GM21825 (cell line): ENCODE results near the gene CDKN2AIPNL.
"Not testable (repeated sequence)": the region's sequence is repeated elsewhere in the genome, so short reads cannot be mapped to it uniquely, and the experiment has no call there.

ENCODE experiments used
- ATAC-seq: cut with Tn5 transposase; IDR thresholded peaks from one replicate; pipeline ENCODE4 v1.9.1; 2021; ENCODE audit warnings: mild to moderate bottlenecking, moderate library complexity; ENCODE audit not compliant: unreplicated experiment

The CDKN2AIPNL gene

DNA sequence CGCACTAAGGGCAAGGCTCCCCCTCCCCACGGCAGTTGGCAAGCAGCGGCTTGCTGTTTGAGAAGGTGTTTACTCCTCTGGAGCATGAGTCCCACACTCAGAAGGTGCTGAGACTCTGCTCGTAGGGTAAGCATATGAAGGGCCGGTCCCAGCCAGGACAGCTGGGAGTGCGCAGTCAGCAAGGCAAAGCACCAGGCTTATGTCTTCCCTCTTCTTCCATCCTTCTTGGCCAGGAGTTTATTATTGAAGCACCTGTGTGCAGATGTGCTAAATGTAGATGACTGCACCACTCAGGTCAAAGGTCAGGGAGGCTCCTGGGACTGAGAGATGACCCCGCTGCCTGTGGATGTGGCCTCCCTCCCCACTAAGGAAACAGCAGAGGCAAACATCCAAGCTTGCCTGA, 27.0 kb upstream of the CDKN2AIPNL start:
- no peak for ATAC-seq

DNA sequence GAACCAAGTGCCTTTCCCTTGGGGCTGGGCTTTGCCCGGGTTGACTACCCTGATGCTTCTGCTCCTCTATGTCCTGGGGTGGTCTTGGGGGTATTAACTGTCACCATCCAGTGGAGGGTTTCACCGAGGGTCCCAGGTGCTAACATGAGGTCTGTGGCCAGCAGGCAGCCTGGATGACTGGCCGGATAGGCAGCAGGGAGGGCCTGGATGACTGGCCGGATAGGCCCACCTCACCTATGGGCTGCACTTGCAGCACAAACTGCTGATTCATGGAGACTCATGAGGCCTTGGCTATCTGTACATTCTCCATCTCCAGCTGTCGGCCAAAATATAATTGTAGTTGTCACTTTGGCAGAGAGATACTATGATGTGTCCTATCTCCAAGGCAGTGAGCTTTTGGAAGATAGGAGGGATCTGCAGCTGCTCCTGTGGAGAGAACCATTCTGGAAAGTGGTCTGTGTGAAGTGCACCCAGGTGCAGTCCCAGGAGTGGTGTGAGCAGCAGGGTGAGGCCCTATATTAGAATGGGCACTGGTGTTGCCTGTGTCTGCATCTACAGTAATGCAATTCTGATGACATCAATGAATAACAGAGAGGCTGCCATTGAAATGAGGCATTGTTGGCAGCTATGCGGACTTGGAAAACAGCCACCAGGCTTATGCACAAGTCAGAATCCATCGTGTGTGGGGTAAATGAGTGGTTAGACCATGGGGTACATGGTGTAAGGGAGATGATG, 26.3 kb upstream of the CDKN2AIPNL start:
- no peak for ATAC-seq

- no peak for ATAC-seq
Observed at GRCh38 chr5:134437340-134437846, 25.7 kb upstream of the CDKN2AIPNL start.

GRCh38 chr5:134436523-134437339, 25.1 kb upstream of the CDKN2AIPNL start:
- ATAC-seq: peak; percentile 89

DNA sequence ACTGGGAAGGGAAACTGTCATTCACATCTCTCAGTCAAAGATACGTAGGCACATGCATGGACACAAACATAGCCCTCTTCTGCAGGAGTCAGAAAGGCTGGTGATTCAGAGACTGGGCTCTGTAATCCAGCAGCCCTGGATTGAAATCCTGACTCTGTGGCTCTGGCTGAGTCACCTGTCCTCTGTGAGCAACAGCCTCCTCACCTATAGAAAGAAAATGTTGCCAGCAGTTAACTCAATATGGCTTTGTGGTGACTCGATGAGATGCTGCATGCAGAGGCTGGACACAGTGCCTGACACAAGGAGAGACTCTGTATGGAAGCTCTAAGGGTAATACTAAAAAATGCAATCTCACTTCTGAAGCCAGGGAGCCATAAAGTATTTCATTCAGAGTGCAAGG, 23.9 kb upstream of the CDKN2AIPNL start:
- no peak for ATAC-seq

DNA sequence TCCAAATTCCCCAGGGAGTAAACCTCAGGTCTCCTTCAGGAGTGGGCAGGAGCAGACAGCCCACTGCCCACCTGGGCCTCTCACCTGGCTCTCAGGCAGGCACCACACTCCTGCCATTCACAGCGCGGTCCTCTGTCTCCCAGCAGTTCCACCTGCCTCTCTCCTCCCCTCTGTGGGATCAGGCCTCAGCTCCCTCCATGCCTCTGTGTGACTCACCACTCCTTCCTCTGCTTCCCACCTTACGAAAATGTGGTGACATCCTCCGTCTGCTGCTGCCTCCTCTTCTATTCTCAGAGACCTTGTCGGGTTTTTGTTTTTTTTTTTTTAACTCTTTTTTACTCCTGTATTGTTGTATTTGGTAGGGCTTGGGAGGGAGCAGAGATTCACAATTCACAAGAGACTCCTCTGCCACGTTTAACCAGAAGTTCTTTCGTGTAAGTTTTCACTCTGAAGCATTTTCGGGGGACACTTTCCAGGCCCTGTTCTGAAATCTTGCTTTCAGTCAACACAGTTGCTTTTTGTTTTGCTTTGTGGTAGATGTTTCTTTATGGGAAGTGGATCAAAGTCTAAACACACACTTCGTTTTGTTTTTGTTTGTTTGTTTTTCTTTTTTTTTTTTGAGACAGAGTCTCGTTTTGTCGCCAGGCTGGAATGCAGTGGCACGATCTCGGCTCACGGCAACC, 21.1 kb upstream of the CDKN2AIPNL start:
- ATAC-seq: no peak

- no peak for ATAC-seq
Observed at GRCh38 chr5:134432174-134432573, 20.5 kb upstream of the CDKN2AIPNL start.

- no peak for ATAC-seq
Observed at GRCh38 chr5:134430001-134430569, 18.4 kb upstream of the CDKN2AIPNL start.

- ATAC-seq: no peak
Observed at GRCh38 chr5:134427540-134428041, 15.9 kb upstream of the CDKN2AIPNL start.

GRCh38 chr5:134426361-134426760, 14.7 kb upstream of the CDKN2AIPNL start:
- no peak for ATAC-seq

GRCh38 chr5:134423376-134423775, 11.7 kb upstream of the CDKN2AIPNL start:
- ATAC-seq: no peak

GRCh38 chr5:134422791-134423365, 11.2 kb upstream of the CDKN2AIPNL start:
- ATAC-seq: no peak

DNA sequence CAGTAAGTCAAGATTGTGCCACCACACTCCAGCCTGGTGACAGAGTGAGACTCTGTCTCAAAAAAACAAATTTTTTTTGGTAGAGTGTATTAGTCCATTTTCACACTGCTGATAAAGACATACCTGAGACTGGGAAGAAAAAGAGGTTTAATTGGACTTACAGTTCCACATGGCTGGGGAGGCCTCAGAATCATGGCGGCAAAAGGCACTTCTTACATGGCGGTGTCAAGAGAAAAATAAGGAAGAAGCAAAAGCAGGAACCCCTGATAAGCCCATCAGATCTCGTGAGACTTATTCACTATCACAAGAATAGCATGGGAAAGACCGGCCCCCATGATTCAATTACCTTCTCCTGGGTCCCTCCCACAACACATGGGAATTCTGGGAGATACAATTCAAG, 9.4 kb upstream of the CDKN2AIPNL start:
- ATAC-seq: not testable (repeated sequence)

DNA sequence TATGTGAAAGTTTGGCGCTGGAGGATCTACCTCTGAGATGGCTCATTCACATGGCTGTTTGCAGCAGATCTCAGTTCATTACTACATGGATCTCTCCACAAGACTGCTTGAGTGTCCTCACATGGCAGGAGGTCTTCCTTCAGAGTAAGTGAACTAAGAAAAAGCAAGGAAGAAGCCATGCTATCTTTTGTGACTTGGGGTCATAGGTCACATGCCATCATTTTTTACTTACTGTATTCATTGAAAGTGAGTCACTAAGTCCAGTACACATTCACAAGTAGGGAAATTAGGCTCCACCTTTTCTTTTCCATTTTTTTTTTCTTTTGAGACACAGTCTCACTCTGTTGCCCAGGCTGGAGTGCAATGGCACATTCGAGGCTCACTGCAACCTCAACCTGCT, 8.7 kb upstream of the CDKN2AIPNL start:
- ATAC-seq: no peak

- ATAC-seq: no peak
Observed at GRCh38 chr5:134418958-134419357, 7.3 kb upstream of the CDKN2AIPNL start.

DNA sequence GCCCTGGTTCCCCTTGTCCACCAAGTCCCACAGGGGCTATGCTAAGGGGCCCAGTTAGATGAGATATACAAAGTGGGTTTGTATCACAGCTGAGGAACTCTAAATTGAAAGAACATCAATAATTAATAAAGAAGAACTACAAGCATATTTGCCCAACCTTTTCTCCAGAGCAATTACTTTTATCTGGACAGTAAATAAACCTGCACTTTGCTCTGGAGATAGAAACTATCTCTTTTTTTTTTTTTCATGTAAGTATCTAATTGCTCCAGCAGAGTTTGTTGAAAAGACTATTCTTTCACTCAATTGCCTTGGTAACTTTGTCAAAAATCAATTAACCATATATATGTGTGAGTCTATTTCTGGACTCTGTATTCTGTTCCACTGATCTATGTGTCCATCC, 6.0 kb upstream of the CDKN2AIPNL start:
- ATAC-seq: no peak

DNA sequence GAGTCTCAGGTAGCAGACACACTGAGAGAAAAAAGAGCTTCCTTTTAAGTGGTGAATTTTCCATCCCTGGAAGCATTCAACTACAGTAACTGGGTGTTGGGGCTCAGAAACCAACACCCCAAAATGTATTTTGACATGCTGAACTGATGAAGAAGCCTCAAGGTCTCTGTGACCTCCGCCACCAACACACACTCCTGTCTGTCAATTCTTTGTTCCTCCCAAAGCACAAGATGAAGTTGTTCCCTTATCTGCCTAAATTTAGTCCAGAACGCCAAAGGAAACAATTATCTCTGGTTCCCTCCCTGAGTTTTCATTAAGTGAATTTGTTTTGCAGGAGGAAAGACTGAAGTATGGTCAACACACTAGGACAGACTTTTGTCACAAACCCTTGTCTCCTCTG, 1.4 kb upstream of the CDKN2AIPNL start:
- no peak for ATAC-seq

DNA sequence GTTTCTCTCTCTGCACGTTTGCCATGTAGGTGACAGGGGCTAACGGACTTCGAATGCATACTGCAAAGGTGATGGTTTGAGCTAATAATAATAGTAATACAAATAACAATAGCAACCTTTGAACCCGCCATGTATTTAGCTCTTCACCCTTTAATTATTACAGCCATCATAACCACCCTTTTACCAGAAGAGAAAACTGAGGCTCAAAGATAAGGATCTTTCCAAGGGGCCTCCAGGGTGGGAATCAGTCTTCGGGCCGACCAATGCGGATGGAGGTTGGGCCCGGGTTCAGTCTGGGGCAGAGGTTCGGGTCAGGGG, 494 bp downstream of the CDKN2AIPNL start:
- no peak for ATAC-seq

DNA sequence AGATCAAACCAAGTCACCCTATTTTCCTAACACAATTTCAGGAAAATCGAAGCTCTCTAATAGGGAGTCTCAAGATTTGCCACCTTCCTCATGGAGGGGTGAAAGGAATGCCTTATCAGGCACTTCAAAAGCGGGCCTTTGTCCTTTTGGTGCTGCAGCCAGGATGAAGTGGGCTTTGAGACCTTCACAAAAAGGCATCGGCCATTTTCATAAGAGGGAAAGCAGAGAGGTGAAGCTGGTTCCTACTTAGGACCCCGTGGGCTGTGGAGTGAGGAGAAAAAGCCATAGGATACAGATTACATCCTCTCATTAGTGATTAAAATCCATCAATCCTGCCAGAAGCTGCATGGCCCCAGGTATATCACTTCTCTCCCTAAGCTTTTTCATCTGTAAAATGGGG, 859 bp downstream of the CDKN2AIPNL start:
- ATAC-seq: no peak

GRCh38 chr5:134409321-134409720, 2.4 kb downstream of the CDKN2AIPNL start:
- ATAC-seq: no peak

- no peak for ATAC-seq
Observed at GRCh38 chr5:134406390-134406789, 5.3 kb downstream of the CDKN2AIPNL start.
